ENCODE results near the gene TMPRSS11D. TPM values are rescaled to one million over a fixed set of nuclear protein-coding genes. Genes with fewer than 3 reads are reported as not detected.

Gene TMPRSS11D, protein sequence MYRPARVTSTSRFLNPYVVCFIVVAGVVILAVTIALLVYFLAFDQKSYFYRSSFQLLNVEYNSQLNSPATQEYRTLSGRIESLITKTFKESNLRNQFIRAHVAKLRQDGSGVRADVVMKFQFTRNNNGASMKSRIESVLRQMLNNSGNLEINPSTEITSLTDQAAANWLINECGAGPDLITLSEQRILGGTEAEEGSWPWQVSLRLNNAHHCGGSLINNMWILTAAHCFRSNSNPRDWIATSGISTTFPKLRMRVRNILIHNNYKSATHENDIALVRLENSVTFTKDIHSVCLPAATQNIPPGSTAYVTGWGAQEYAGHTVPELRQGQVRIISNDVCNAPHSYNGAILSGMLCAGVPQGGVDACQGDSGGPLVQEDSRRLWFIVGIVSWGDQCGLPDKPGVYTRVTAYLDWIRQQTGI
- polyA plus RNA-seq (ENCODE audit: insufficient read length in 4 of 4), result under 1 TPM in 1 of 4 donors, not detected in 3; 0.04 TPM

DNA sequence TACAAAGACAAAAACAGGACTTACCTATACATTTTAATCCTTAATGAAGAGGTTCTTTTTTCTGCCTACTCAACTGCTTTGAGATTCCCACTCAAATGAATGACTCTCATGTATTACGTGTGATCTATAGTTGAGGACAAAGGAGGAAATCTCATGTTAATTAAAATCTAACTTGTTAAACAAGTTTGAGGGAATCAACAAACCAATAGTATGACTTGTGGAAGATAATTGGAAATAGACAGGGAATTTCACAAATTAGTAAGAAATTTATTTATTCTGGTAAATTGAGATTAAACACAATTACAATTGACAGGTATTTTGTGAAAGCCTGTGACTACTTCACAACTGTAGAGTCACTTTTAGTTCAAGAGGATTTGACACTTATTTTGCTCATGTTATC, at the start of gene TMPRSS11D:
Gene TMPRSS11D (minus strand): TSS at position 101 of the 400 bp plus-strand sequence. CDS start 69 bp downstream, at position 32.
- no peak for DNase-seq (ENCODE audit: low read depth in 4 of 4, low spot score in 3 of 4)

DNA sequence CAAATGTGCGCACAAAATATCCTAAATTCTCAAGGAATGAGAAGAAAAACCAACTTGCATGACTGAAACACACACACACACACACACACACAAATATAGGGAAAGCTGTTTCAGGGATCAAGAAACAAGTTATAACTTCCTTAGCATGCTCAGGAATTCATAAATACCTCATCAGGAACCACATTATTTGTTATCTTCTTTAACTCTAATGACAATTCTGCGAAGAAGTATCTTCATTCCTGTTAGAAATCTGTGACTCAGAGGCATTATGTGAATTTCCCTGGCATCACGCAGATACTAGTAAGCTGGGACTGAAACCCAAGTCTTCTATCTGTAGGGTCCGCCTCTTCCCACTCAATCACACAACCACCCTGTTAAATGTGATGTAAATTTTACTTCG, 49.2 kb upstream of the TMPRSS11D start:
- DNase-seq (ENCODE audit: low read depth in 4 of 4, low spot score in 3 of 4), result no peak

DNA sequence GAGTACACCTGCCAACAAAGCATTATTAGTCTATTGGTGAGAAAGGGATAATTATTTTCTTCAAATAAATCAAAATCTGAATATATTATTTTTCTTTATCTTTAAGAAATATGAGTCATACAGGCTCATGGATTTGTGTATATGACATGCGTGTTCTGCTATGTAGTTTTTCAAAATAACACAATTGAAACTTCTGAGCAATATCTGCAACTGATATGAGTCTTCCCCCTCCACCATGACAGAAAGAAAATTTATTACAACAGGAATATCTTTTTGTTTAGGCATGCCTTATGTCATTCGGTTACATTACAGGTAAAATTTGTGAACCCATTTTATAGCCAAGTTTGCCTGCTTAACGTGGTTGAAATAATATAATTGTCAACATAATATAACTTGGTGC, 47.5 kb upstream of the TMPRSS11D start:
- no peak for DNase-seq (ENCODE audit: low read depth in 4 of 4, low spot score in 3 of 4)

DNA sequence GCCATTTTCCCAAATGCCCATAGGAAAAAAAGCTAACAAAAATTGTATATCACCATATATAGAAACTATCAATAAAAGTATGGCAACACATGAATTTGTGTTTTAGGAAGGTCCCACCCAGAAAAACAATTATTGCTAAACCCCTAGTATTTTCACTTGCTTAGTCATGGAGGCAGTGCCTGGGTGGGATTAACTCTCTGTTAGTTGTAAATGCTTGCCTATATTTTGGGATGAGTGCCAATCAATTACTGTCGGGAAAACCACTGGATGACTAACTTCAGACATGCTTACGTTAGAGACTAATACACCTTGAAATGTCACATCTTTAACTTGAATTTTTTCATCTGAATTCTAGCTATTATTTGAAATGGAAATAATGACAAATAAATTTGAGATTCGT, 45.6 kb upstream of the TMPRSS11D start:
- DNase-seq (ENCODE audit: low read depth in 4 of 4, low spot score in 3 of 4), result no peak

DNA sequence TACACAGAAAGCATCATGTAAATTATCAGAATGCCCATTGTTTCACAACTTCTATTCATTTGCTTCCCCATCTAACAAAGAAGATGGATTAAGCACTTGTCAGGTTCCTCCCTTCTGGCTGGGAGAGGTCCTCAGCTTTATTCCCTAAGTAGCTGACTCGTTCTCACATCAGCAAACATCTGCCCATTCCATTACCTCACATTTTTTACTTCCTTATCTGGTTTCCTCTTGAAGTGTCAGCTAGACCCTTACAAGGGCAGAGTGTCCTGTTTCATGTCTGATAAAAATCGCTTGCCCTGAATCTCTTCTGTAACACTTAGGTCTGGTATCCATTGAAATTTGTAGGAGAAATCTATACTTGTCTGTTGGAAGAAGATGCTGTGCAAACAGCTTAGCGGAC, 44.7 kb upstream of the TMPRSS11D start:
- DNase-seq (ENCODE audit: low read depth in 4 of 4, low spot score in 3 of 4), result no peak

DNA sequence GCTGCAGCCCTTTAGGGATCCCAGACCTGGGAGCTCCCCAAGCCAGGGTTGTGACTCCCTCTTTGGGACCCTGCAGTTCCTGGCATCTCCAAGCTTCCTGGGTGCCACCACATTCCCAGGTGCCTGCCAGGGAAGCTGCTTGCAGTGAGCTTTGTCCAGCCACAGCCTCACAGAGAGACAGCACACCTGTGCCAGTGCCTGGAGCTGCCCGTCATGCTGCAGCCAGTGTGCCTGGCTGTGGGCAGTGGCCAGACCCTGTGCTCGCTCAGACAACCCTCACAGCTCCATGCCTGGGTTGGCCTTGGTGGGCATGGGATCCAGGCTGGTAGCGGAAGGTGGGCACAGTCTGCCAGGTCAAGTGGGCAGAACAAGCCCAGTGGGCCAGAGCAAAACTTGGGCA, 43.4 kb upstream of the TMPRSS11D start:
- no peak for DNase-seq (ENCODE audit: low read depth in 4 of 4, low spot score in 3 of 4)

DNA sequence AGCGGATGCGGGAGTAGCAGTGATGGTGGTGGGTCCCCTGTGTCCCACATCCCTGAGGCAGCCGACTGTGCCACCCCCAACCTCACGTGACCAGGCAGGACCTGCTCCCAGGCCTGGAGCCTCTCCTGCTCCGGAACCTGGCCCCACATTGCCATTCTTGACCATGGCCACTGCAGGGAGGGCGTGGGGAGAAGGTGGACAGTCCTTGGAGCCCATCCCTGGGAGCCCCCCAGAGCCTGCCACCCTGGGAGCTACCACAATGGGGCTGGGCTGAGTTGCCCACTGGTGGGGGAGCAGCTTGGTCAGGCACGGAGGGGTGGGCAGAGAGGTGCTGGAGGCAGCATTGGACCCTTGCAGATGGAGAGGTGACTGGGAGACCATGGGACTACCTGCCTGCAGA, 42.7 kb upstream of the TMPRSS11D start:
- DNase-seq (ENCODE audit: low read depth in 4 of 4, low spot score in 3 of 4), result no peak

DNA sequence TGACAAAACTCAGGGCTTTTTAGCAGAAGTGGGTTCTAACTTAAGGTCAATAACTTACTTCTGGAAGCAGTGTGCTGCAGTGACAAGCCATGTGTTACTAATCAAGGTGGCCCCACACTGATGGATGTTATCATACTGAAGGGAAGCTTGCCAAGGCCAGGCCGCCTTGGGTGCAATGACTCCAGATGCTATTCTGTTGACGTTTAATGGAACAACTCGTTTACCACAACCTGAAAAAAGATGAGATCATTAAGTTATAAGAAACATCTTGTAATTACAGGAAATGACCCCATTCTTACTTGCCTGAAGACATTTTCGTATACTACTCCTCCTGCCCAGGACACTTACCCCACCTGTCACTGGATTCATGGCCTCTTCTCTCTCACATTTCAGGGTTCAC, 38.9 kb upstream of the TMPRSS11D start:
- DNase-seq (ENCODE audit: low read depth in 4 of 4, low spot score in 3 of 4), result no peak

DNA sequence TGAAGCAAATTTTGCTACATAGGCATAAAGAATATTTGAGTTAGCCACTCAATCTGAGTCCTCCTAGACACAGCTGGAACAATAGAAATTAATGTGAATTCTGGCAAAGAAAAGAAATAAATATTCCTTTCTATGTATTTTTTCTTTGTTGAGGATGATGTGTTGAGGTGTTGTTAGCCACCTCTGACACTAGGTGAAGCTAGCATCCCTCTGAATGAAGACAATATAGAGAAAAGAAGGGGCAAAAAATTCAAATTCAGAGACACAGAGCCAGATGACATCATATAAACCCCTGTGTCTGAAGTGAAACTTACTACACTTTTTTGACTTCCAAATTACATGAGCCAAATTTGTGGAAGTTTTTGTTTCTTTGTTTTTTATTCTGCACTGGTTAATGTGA, 34.6 kb upstream of the TMPRSS11D start:
- no peak for DNase-seq (ENCODE audit: low read depth in 4 of 4, low spot score in 3 of 4)

DNA sequence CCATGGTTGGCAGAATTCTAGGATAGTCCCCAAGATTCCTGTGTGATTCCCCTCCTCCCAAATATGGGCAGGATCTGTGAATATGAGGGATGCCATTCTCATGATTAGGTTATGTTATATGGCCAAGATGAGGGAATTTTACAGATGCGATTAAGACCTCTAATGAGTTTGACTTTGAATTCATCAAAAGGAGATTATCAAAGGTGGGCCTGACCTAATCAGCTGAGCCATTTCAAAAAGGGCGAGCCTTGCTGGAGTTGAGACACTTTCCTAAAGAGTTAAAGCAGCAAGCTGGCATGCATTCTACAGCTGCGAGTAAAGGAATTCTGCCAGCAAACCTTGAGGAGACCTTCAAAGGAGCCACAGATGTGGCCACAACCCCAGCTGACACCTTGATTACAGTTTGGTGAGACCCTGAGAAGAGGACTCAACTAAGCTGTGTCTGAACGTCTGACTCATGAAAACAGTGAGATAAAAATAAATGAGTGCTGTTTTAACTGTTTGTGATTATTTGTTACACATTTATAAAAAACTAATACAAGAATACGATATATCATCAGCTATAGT, 31.7 kb upstream of the TMPRSS11D start:
- DNase-seq (ENCODE audit: low read depth in 4 of 4, low spot score in 3 of 4), result no peak

DNA sequence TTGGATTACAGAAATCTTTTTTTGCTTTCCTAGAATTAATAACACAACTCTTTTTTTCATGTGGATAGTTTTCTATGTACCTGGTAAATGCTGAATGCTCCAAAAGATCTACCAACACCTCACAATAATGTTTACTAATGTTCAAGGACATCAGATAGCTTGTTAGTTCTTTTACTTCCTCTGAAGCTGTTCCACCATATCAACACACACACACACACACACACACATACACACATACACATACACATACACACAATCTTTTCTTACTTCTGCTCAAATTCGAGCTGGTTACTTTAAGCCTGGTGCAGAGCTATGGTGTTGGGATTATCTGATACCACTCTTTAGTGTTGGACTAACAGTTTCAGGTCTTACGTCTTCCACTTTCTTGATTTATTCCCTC, 28.3 kb upstream of the TMPRSS11D start:
- no peak for DNase-seq (ENCODE audit: low read depth in 4 of 4, low spot score in 3 of 4)

DNA sequence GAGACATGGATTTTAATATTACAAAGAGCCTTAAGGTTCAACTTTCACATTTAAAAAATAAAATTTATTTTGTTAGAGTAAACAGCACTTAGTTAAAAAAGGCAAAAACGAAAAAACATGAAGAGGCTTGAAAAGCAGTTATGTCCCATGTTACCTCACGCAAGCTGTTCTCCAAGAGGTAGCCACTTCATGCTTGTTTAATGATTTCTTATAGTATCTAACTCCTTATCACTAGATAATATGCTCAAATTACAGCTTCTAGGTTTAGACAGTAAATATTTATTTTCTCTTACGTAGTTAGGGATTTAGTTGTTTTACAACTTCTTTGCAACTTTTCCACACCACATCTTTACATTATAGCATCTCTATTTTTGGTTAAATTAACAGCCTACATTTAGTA, 27.8 kb upstream of the TMPRSS11D start:
- no peak for DNase-seq (ENCODE audit: low read depth in 4 of 4, low spot score in 3 of 4)

DNA sequence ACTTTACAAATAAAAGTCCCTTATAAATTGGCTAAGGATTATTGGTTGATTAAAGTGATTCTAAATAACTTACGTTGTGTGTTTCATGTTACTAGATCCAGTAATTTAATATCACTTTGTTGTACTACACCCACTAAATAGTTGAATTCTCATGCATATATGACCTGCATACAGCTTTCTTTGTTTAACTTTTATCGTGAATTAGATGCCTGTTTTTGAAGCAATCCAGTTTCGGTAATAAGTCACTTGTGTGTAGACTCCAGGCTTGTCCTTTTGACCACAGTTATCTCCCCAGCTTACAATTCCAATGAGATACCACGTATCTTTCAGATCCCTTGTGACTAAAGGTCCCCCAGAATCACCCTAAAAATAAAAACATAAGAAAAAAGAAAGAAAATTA, 27.3 kb upstream of the TMPRSS11D start:
- DNase-seq (ENCODE audit: low read depth in 4 of 4, low spot score in 3 of 4), result no peak

DNA sequence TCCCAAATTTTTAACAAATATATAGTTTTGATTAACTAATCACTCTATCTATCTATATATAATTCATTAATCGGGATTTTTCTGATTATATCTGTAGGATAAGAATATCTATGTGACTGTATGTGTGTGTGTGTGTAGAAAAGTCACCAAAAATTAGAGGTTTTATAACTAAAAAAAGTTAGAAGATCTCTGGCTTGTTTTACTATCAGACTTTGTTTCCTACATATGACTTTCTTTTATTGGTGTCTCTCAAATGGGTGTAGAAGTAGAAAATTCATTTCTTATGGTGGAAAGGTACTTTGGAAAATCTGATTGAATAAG, 26.7 kb upstream of the TMPRSS11D start:
- no peak for DNase-seq (ENCODE audit: low read depth in 4 of 4, low spot score in 3 of 4)

DNA sequence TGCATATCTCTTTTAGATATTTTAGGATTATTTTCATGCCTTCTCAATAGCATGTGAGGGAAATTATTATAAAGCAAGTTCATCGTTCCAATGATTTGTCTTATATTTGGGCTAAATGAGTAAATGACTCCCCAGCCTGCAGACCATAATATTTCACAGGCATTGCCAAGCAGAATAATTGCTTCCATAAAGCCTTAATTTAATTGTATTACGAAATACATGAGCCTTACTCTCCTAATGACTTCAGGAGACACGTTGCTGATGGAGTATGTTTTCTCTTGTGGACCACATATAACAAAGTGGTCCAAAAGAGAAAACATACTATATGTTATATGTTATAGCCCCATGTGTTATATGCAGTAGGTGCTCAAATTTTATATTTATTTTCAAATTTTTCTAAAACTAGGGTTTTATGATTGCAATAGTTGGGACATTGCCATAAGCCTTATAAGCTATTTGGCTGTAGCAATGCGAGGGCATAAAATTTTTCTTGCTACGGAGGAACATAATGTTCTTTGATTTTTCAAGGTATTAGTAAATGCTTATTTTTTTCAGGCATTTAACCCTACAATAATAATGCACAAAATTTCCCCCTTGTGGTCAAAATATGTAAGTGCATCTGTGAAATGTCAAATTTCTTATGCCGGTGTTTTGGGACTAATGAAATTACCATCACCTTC, 26.2 kb upstream of the TMPRSS11D start:
- DNase-seq (ENCODE audit: low read depth in 4 of 4, low spot score in 3 of 4), result no peak

DNA sequence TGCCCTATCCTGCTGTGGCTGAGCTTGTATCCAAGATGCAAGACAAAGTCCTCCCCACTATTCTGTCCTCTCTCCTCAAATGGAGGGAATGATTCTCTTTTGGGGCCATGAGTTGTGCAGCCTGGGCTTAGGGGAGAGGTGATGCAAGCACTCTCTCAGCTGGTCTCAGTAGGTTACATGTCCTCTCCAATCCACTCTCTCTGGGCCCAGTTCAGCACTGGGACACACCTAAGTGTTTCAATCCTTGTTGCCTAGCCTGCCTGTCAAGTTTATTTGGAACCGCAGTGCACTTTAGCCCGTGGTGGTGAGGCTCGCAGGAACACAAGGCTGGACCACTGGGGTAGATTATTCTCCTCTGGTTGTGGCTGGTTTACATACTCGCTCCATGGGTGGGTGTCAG, 23.8 kb upstream of the TMPRSS11D start:
- DNase-seq (ENCODE audit: low read depth in 4 of 4, low spot score in 3 of 4), result no peak

DNA sequence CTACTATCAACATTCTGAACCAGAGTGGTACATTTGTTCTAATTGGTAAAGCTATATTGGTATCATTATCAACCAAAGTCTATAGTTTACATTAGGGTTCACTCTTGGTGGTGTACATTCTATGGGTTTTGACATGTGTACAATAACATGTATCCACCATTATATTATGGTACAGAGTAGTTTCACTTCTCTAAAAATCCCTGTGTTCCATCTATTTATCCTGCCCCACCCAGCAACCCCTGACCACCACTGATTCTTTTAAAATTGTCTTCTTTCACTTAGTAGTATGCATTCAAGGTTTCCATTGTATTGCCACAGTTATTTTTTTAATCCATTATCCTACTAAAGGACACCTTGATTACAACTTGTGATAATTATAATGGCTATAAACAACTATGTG, 15.3 kb upstream of the TMPRSS11D start:
- no peak for DNase-seq (ENCODE audit: low read depth in 4 of 4, low spot score in 3 of 4)

DNA sequence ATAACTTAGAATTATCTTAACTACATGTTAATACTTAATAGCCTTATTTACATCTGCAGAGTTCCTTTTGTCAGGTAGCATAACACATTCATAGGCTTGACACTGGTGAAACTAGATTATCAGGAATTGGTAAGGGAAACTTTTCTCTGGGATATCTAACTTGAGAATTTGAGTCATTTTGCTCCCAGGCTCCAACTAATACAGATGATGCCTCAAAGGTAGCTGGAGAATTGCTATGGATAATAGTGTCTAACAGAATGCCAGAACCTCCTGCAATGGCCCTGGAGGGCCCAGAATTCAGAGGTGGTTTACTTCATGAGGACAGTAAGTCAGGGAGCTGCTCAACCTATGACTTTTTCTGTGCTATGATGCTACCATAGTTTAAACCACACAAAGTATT, 13.9 kb upstream of the TMPRSS11D start:
- DNase-seq (ENCODE audit: low read depth in 4 of 4, low spot score in 3 of 4), result no peak

DNA sequence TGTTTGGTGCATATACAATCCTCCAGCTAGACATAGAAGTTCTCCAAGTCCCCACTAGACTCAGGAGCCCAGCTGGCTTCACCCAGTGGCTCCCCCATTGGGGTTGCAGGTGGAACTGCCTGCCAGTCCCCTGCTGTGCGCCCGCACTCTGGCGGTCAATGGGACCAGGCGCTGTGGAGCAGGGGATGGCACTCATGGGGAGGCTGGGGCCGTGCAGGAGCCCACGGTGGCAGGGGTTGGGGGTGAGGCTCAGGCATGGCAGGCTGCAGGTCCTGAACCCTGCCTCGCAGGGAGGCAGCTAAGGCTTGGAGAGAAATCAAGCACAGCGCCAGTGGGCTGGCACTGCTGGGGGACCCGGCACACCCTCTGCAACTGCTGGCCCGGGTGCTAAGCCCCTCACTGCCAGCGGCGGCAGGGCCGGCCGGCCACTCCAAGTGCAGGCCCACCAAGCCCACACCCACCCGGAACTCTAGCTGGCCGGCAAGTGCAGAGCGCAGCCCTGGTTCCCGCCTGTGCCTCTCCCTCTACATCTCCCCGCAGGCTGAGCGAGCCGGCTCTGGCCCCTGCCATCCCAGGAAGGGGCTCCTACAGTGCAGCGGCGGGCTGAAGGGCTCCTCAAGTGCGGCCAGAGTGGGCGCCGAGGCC, 12.7 kb upstream of the TMPRSS11D start:
- no peak for DNase-seq (ENCODE audit: low read depth in 4 of 4, low spot score in 3 of 4)

DNA sequence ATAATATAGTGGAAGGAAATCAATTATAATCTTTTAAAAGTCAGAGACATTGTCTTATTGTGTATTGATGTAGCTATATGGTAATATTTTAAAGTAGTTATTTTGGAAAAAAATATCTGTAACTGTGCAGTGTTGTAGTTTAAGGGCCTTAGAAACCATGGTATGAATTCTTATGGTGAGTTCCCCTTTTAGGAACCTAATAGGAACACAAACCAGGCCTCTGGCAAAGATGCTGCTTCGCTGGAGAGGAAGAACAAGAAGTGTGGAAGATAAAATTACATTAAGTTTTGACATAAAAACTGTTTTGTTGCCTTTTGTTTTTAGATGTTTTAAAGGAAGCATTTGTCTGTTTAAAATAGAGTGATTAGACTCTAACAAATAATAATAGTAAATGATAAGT, 10.9 kb upstream of the TMPRSS11D start:
- no peak for DNase-seq (ENCODE audit: low read depth in 4 of 4, low spot score in 3 of 4)

DNA sequence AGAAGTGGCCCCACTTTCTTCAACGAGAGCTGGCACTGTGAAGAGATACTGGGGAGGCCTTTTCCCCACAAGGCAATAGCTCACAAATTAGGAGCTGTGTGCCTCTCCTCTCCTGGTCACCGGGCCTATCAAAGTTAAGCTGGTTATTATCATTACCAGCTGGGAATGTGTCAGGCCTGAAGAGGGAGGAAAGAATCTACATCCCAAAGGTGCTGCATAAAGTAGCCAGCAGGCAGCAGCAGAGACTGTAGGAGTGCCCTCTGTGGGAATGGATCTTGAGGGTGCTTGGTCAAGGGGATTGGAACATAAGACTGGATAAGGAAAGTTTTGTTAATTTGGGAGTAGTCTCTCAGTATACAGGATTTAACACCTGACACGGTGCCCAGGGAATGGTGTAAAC, 9.1 kb upstream of the TMPRSS11D start:
- DNase-seq (ENCODE audit: low read depth in 4 of 4, low spot score in 3 of 4), result no peak

DNA sequence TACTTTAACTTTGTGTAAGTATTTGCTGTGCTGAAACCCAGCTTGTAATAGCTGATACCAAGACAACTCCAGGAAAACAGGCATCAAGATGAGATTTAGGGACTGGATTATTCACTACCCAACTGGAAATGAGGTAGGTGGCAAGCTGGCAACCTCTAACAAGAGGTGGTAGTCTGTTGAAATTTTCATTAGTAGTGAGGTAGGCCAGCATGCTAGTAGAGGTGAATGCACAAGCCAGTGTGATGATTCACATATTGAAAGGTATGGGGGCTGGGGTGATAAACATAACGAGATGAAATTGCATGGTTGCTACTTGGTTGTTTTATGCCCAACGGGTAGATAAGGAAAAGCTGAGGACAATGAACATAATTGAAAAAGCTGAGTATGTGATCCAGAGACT, 8.5 kb upstream of the TMPRSS11D start:
- no peak for DNase-seq (ENCODE audit: low read depth in 4 of 4, low spot score in 3 of 4)
